ENCODE data around the gene CCL18.

DNA sequence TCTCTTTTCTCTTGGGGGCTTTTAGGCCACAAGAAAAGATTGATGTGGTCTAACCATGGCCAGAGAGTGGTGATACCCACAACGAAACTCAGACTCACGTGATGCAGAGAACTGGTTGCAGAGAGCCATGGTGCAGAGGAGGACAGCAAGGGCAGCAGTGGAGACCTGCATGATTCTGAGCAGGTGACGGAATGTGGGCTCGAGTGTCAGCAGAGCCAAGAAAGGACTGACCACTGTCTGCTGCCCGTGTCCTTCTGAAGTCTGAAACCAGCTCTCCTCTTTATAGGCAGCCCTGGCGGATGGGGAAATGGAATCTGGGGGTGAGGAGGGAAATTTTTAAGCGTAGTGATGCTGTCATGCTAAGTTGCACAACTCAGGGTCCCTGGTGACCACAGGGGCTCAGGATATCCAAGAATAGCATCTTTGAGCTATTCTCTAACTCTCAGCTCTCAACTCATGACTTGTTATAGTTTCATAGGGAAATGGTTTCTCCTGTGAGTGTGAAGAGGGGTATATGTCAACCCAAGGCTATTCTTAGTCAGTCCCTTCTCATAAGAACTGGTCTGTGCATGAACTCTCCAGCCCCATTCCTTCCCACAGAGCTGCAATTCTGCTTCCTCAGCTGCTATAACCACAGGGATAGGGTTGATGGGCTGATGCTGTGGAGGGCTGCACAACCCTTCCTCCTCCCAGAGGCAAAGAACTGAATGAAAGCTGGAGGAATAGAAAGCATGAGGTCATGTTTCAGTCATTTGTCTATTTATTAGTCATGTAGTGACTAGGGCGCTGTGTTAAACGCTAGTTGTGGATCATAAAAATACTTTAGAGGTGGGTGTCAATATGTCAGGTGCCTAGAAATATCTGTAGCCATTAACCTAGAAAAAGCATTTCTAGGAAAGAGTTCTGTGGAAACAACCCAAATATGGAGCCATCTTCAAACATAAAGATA lies 26.1 kb downstream of the CCL18 start, which contains the start of gene CCL3:
- TF ChIP-seq, protein P1, sequence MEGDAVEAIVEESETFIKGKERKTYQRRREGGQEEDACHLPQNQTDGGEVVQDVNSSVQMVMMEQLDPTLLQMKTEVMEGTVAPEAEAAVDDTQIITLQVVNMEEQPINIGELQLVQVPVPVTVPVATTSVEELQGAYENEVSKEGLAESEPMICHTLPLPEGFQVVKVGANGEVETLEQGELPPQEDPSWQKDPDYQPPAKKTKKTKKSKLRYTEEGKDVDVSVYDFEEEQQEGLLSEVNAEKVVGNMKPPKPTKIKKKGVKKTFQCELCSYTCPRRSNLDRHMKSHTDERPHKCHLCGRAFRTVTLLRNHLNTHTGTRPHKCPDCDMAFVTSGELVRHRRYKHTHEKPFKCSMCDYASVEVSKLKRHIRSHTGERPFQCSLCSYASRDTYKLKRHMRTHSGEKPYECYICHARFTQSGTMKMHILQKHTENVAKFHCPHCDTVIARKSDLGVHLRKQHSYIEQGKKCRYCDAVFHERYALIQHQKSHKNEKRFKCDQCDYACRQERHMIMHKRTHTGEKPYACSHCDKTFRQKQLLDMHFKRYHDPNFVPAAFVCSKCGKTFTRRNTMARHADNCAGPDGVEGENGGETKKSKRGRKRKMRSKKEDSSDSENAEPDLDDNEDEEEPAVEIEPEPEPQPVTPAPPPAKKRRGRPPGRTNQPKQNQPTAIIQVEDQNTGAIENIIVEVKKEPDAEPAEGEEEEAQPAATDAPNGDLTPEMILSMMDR (IDR thresholded peaks at IDR 0.05; ENCODE audit: insufficient read depth, low read length, poor library complexity, severe bottlenecking), result no peak
- TF ChIP-seq EZH2phosphoT487 (conservative IDR thresholded peaks at IDR 0.05; ENCODE audit: low read length), result no peak
